H1 (cell line): Measurements from ENCODE around the gene C5orf52. TPM values are rescaled to one million over a fixed set of nuclear protein-coding genes. Genes with fewer than 3 reads are reported as not detected.

Source experiments
- CTCF ChIA-PET: fragments of 300-600 bp; sonication (Branson Sonifier 250); formaldehyde crosslinking; loops from one replicate; lab custom pipeline; 2021; ENCODE audit not compliant: partially characterized antibody; lab: Charles Lee
- POLR2A ChIA-PET: fragments of 300-600 bp; sonication (Branson Sonifier 250); formaldehyde crosslinking; loops from one replicate; lab custom pipeline; 2021; ENCODE audit warnings: inconsistent platforms; ENCODE audit not compliant: partially characterized antibody; lab: Charles Lee
- DNase-seq, 2 experiments: peaks; one replicate each; pipeline versions ENCODE4 v3.0.0 to v3.0.0-alpha.2; 2010 to 2022; ENCODE audit warnings: low spot score in 2 of 2, low read depth in 1 of 2, mixed read lengths in 1 of 2
- FAIRE-seq: peaks from 2 replicates; lab custom pipeline; 2011; peaks lifted over from hg19 to GRCh38; lab: Jason Lieb, UNC
- H2AFZ ChIP-seq: 2 replicates; pipeline ENCODE4 v1.8.1; 2012; ENCODE audit warnings: low read length, inconsistent platforms
- H2AK5ac ChIP-seq: 2 replicates; pipeline ENCODE4 v1.6.1; 2013; ENCODE audit warnings: low read depth, low read length
- H2BK120ac ChIP-seq: replicated peaks from 2 replicates; pipeline ENCODE3; 2013; ENCODE audit warnings: low read depth, low read length, inconsistent platforms
- H2BK12ac ChIP-seq: 2 replicates; pipeline ENCODE4 v1.6.1; 2013; ENCODE audit warnings: low read depth, low read length
- H2BK15ac ChIP-seq: 2 replicates; pipeline ENCODE4 v1.6.1; 2013; ENCODE audit warnings: low read length
- H2BK20ac ChIP-seq: 2 replicates; pipeline ENCODE4 v1.6.1; 2013; ENCODE audit warnings: low read length
- H2BK5ac ChIP-seq: 2 replicates; pipeline ENCODE4 v1.6.1; 2013; ENCODE audit warnings: low read depth, low read length
- H3K14ac ChIP-seq: 2 replicates; pipeline ENCODE4 v1.6.1; 2013; ENCODE audit warnings: inconsistent platforms; ENCODE audit not compliant: insufficient read length
- H3K18ac ChIP-seq: 2 replicates; pipeline ENCODE4 v1.6.1; 2013; ENCODE audit warnings: low read length; ENCODE audit errors: extremely low read depth
- H3K23ac ChIP-seq: 2 replicates; pipeline ENCODE4 v1.6.1; 2013; ENCODE audit warnings: inconsistent platforms; ENCODE audit not compliant: insufficient read length
- H3K23me2 ChIP-seq: 2 replicates; pipeline ENCODE4 v1.6.1; 2013; ENCODE audit warnings: low read depth, low read length
- H3K27ac ChIP-seq: 2 replicates; pipeline ENCODE4 v1.6.1; 2011; ENCODE audit warnings: low read depth, low read length, inconsistent platforms
- H3K27me3 ChIP-seq, 4 experiments: replicated peaks in 1 of 4; 1 replicate in 1 of 4; 2 replicates in 3 of 4; pipeline versions ENCODE4 v1.6.1 to v1.8.1; 2011 to 2013; ENCODE audit warnings: low read length in 3 of 4, mild to moderate bottlenecking in 3 of 4, inconsistent platforms in 2 of 4, mixed read lengths in 2 of 4, moderate library complexity in 1 of 4; ENCODE audit not compliant: control insufficient read depth in 3 of 4, insufficient read depth in 3 of 4; ENCODE audit errors: extremely low read depth in 1 of 4
- H3K36me3 ChIP-seq, 4 experiments: 2 replicates each; pipeline versions ENCODE4 v1.6.1 to v1.8.1; 2011 to 2013; ENCODE audit warnings: mild to moderate bottlenecking in 4 of 4, low read length in 3 of 4, moderate library complexity in 2 of 4, control low read depth in 1 of 4, inconsistent platforms in 1 of 4; ENCODE audit not compliant: insufficient read depth in 4 of 4, control insufficient read depth in 2 of 4
- H3K4ac ChIP-seq: replicated peaks from 2 replicates; pipeline ENCODE3; 2013; ENCODE audit warnings: low read length, low read depth, mixed read lengths, inconsistent platforms; ENCODE audit not compliant: insufficient read length
- H3K4me1 ChIP-seq, 4 experiments: replicated peaks in 1 of 4; 1 replicate in 1 of 4; 2 replicates in 3 of 4; pipeline versions ENCODE4 v1.6.1 to v1.8.1; 2011 to 2013; ENCODE audit warnings: low read length in 3 of 4, inconsistent platforms in 2 of 4, mixed read lengths in 1 of 4; ENCODE audit not compliant: insufficient read depth in 4 of 4, control insufficient read depth in 3 of 4
- H3K4me2 ChIP-seq, 2 experiments: 2 replicates each; pipeline versions ENCODE4 v1.6.1 to v1.8.1; 2011 to 2013; ENCODE audit warnings: low read depth in 2 of 2, low read length in 2 of 2, control low read depth in 1 of 2, inconsistent platforms in 1 of 2, mild to moderate bottlenecking in 1 of 2; ENCODE audit not compliant: insufficient read depth in 1 of 2
- H3K4me3 ChIP-seq, 4 experiments: fragments of 200-600, 300-600 bp in 1 of 4; sonication (generic), shearing (Covaris generic), sonication (Bioruptor Twin) in 1 of 4; 2 replicates each; pipeline versions ENCODE4 v1.5.1 to v1.8.1; 2011 to 2016; ENCODE audit warnings: low read length in 4 of 4, low read depth in 3 of 4, control low read depth in 2 of 4, inconsistent platforms in 2 of 4, mild to moderate bottlenecking in 2 of 4, mixed read lengths in 1 of 4, moderate library complexity in 1 of 4; ENCODE audit not compliant: insufficient read depth in 2 of 4; ENCODE audit errors: extremely low read depth in 1 of 4
- H3K56ac ChIP-seq: replicated peaks from 2 replicates; pipeline ENCODE3; 2013; ENCODE audit warnings: low read depth, mild to moderate bottlenecking, mixed read lengths, low read length, inconsistent platforms; ENCODE audit not compliant: insufficient read length
- H3K79me1 ChIP-seq: 2 replicates; pipeline ENCODE4 v1.6.1; 2013; ENCODE audit warnings: low read depth, low read length, control low read depth
- H3K79me2 ChIP-seq, 2 experiments: 2 replicates each; pipeline versions ENCODE4 v1.6.1 to v1.8.1; 2012 to 2013; ENCODE audit warnings: low read length in 2 of 2, mild to moderate bottlenecking in 2 of 2, inconsistent platforms in 1 of 2; ENCODE audit not compliant: insufficient read depth in 2 of 2, control insufficient read depth in 1 of 2
- H3K9ac ChIP-seq, 4 experiments: replicated peaks in 1 of 4; 1 replicate in 1 of 4; 2 replicates in 3 of 4; pipeline versions ENCODE4 v1.6.1 to v1.8.1; 2011 to 2013; ENCODE audit warnings: low read depth in 3 of 4, low read length in 3 of 4, control low read depth in 2 of 4, mild to moderate bottlenecking in 2 of 4, moderate library complexity in 2 of 4, inconsistent platforms in 1 of 4; ENCODE audit errors: extremely low read depth in 1 of 4
- H3K9me3 ChIP-seq, 2 experiments: 2 replicates each; pipeline versions ENCODE4 v1.6.1 to v1.8.1; 2012 to 2013; ENCODE audit warnings: mild to moderate bottlenecking in 2 of 2, moderate library complexity in 2 of 2, control low read depth in 1 of 2, inconsistent platforms in 1 of 2, low read depth in 1 of 2, low read length in 1 of 2, mixed read lengths in 1 of 2; ENCODE audit not compliant: insufficient read depth in 2 of 2
- H4K20me1 ChIP-seq, 2 experiments: replicated peaks in 1 of 2; 2 replicates each; pipeline versions ENCODE3 to v1.8.1; 2011 to 2013; ENCODE audit warnings: inconsistent platforms in 2 of 2, low read length in 2 of 2, mild to moderate bottlenecking in 1 of 2; ENCODE audit not compliant: insufficient read depth in 2 of 2, control insufficient read depth in 1 of 2
- H4K5ac ChIP-seq: 2 replicates; pipeline ENCODE4 v1.6.1; 2013; ENCODE audit warnings: low read length, low read depth, mixed read lengths, inconsistent platforms; ENCODE audit not compliant: insufficient read length
- H4K8ac ChIP-seq: 2 replicates; pipeline ENCODE4 v1.8.0; 2013; ENCODE audit warnings: mild to moderate bottlenecking, moderate library complexity, low read length, inconsistent platforms; ENCODE audit not compliant: insufficient read depth; ENCODE audit errors: extremely low read depth
- H4K91ac ChIP-seq: replicated peaks from 2 replicates; pipeline ENCODE3; 2013; ENCODE audit warnings: low read length, mixed read lengths, inconsistent platforms; ENCODE audit not compliant: insufficient read length
- EP300 ChIP-seq, 2 experiments: IDR thresholded peaks; 1 replicate in 1 of 2; 2 replicates in 1 of 2; pipeline ENCODE4 v1.6.1; 2011 to 2012; ENCODE audit warnings: low read depth in 2 of 2, low read length in 2 of 2, mild to moderate bottlenecking in 2 of 2, borderline replicate concordance in 1 of 2, inconsistent platforms in 1 of 2, moderate library complexity in 1 of 2
- JUND ChIP-seq: IDR thresholded peaks from 2 replicates; pipeline ENCODE4 v1.6.1; 2011; ENCODE audit warnings: mild to moderate bottlenecking, improper control_type of control experiment, low read length
- SP4 ChIP-seq: IDR thresholded peaks from 2 replicates; pipeline ENCODE4 v1.6.1; 2012; ENCODE audit warnings: low read length, inconsistent platforms
- WGBS, 2 experiments: shearing (Covaris generic) in 1 of 2; methylation state at CpG; one replicate each; pipeline versions ENCODE4 v1.1.6 to v1.1.7; 2013 to 2015; ENCODE audit warnings: low lambda C conversion rate in 2 of 2, mixed read lengths in 2 of 2, inconsistent platforms in 1 of 2, low coverage in 1 of 2, missing lambda C conversion rate in 1 of 2; ENCODE audit not compliant: insufficient replicate concordance in 2 of 2, insufficient coverage in 1 of 2, insufficient read length in 1 of 2; ENCODE audit errors: extremely low coverage in 1 of 2, missing lambda C conversion rate in 1 of 2; 5-methylcytosine and 5-hydroxymethylcytosine counted together
- polyA plus RNA-seq, 7 experiments: library from polyadenylated mRNA; depleted of rRNA in 3 of 7; stranded (reverse) in 5 of 7; unstranded in 2 of 7; fragments of >200 nt in 5 of 7; fragments of 200-250 nt in 2 of 7; gene quantifications; 1 replicate in 5 of 7; 2 replicates in 1 of 7; 4 replicates in 1 of 7; pipeline versions ENCODE4 v1.2.1 to v1.2.3, GENCODE V29; 2011 to 2013; ENCODE audit warnings: missing spikeins in 2 of 7, mixed read lengths in 2 of 7
- total RNA-seq: library from RNA; stranded (reverse); fragmentation: NEBNext Ultra II Directional; extraction: Animal tissue kit (Norgen Biotek cat#: 25700); gene quantifications from 2 replicates; pipeline ENCODE4 v1.2.1, GENCODE V29; 2021

The C5orf52 gene
- total and polyA plus RNA-seq, 2 of the 8 experiments (the other 6 are each of a cell fraction or from before 2014, with no cell fraction given): not detected

GRCh38 chr5:157682257-157682656 lies 10.9 kb downstream of the C5orf52 start:
- Histone ChIP-seq H3K27ac (no peak overlapping the region), H2BK12ac (no peak overlapping the region), H3K56ac (no peak overlapping the region), H3K9me3 (no peaks in the 10 kb centered on the region), H2AK5ac (no peak overlapping the region), H3K4me1 (no peaks in the 10 kb centered on the region), H3K27me3 (no peaks in the 10 kb centered on the region), H4K5ac (no peak overlapping the region), H2BK120ac (no peak overlapping the region), H3K9ac (no peak overlapping the region), H2BK15ac (no peak overlapping the region), H3K79me2 (no peaks in the 10 kb centered on the region), H2AFZ (no peak overlapping the region), H2BK20ac (no peak overlapping the region), H3K23me2 (no peaks in the 10 kb centered on the region), H4K20me1 (no peaks in the 10 kb centered on the region), H3K4me3 (no peak overlapping the region), H2BK5ac (no peak overlapping the region), H3K14ac (no peak overlapping the region), H3K23ac (no peak overlapping the region), H3K18ac (no peak overlapping the region), H4K91ac (no peak overlapping the region), H3K4ac (no peak overlapping the region), H3K4me2 (no peak overlapping the region), H3K36me3 (no peaks in the 10 kb centered on the region), H3K79me1 (no peaks in the 10 kb centered on the region), H4K8ac (no peak overlapping the region)
- POLR2A ChIA-PET: no interaction called here
- TF ChIP-seq SP4 (no peak), EP300 (IDR thresholded peaks at IDR 0.05; ENCODE audit: borderline replicate concordance in 1 of 2, low read depth in 2 of 2, low read length in 2 of 2) (no peak), JUND (no peak)
- FAIRE-seq: no peak
- WGBS, 2 experiments: 77% methylated on average over 3 of the region's 3 CpGs; no CpG with 5 or more reads in 1 of the 2 experiments
- CTCF ChIA-PET: interaction anchor here (0.6 to 3.5 kb wide), 6 partner anchors 8 to 593 kb away, joined by 3 to 15 read pairs (median 5); partner anchors contain the start of gene LSM11
- DNase-seq: no peak
